ENCODE data around the gene IFTAP.
"Not testable (repeated sequence)": the region's sequence is repeated elsewhere in the genome, so short reads cannot be mapped to it uniquely, and the experiment has no call there.

IFTAP gene

GRCh38 chr11:36628141-36628540 lies 33.8 kb downstream of the IFTAP start:
- Histone ChIP-seq H2AFZ (ENCODE audit: low read depth, low read length) (no peak overlapping the region), H3K27me3 (ENCODE audit: insufficient read depth, low read length) (no peaks in the 10 kb centered on the region), H3K9me3 (ENCODE audit: low read length) (no peaks in the 10 kb centered on the region), H3K4me1 (ENCODE audit: insufficient read depth, low read length) (peaks cover 13% of the 10 kb centered on the region), H3K36me3 (ENCODE audit: insufficient read depth, low read length) (no peaks in the 10 kb centered on the region), H3K4me3 (ENCODE audit: low read length) (no peak overlapping the region)

GRCh38 chr11:36628765-36629244 lies 34.5 kb downstream of the IFTAP start:
- H3K4me3 ChIP-seq (ENCODE audit: low read length): no peak overlapping the region
- H3K36me3 ChIP-seq (ENCODE audit: insufficient read depth, low read length): no peaks in the 10 kb centered on the region
- H2AFZ ChIP-seq (ENCODE audit: low read depth, low read length): no peak overlapping the region
- no peaks in the 10 kb centered on the region for H3K27me3 ChIP-seq (ENCODE audit: insufficient read depth, low read length)
- H3K9me3 ChIP-seq (ENCODE audit: low read length): no peaks in the 10 kb centered on the region
- H3K4me1 ChIP-seq (ENCODE audit: insufficient read depth, low read length): peaks cover 13% of the 10 kb centered on the region

GRCh38 chr11:36631774-36632173 lies 37.5 kb downstream of the IFTAP start:
- Histone ChIP-seq H3K4me3 (ENCODE audit: low read length) (no peak overlapping the region), H3K36me3 (ENCODE audit: insufficient read depth, low read length) (no peaks in the 10 kb centered on the region), H3K9me3 (ENCODE audit: low read length) (no peaks in the 10 kb centered on the region), H3K27me3 (ENCODE audit: insufficient read depth, low read length) (no peaks in the 10 kb centered on the region), H3K4me1 (ENCODE audit: insufficient read depth, low read length) (peaks cover 13% of the 10 kb centered on the region), H2AFZ (ENCODE audit: low read depth, low read length) (no peak overlapping the region)

- H3K4me3 ChIP-seq (ENCODE audit: low read length): no peak overlapping the region
- peaks cover 2% of the 10 kb centered on the region for H3K36me3 ChIP-seq (ENCODE audit: insufficient read depth, low read length)
- peaks cover 3% of the 10 kb centered on the region for H3K9me3 ChIP-seq (ENCODE audit: low read length)
- H3K27me3 ChIP-seq (ENCODE audit: insufficient read depth, low read length): no peaks in the 10 kb centered on the region
- H2AFZ ChIP-seq (ENCODE audit: low read depth, low read length): no peak overlapping the region
- peaks cover 8% of the 10 kb centered on the region for H3K4me1 ChIP-seq (ENCODE audit: insufficient read depth, low read length)
Measured at GRCh38 chr11:36635066-36635862, 41.0 kb downstream of the IFTAP start.

- H3K9me3 ChIP-seq (ENCODE audit: low read length): peaks cover 3% of the 10 kb centered on the region
- no peak overlapping the region for H2AFZ ChIP-seq (ENCODE audit: low read depth, low read length)
- peaks cover 2% of the 10 kb centered on the region for H3K36me3 ChIP-seq (ENCODE audit: insufficient read depth, low read length)
- no peaks in the 10 kb centered on the region for H3K27me3 ChIP-seq (ENCODE audit: insufficient read depth, low read length)
- H3K4me1 ChIP-seq (ENCODE audit: insufficient read depth, low read length): no peaks in the 10 kb centered on the region
- no peak overlapping the region for H3K4me3 ChIP-seq (ENCODE audit: low read length)
Measured at GRCh38 chr11:36638556-36638955, 44.3 kb downstream of the IFTAP start.

- Histone ChIP-seq H3K4me3 (ENCODE audit: low read length) (no peak overlapping the region), H3K27me3 (ENCODE audit: insufficient read depth, low read length) (no peaks in the 10 kb centered on the region), H3K4me1 (ENCODE audit: insufficient read depth, low read length) (no peaks in the 10 kb centered on the region), H3K36me3 (ENCODE audit: insufficient read depth, low read length) (peaks cover 11% of the 10 kb centered on the region), H3K9me3 (ENCODE audit: low read length) (peaks cover 10% of the 10 kb centered on the region), H2AFZ (ENCODE audit: low read depth, low read length) (no peak overlapping the region)
Measured at GRCh38 chr11:36657610-36658267, 63.4 kb downstream of the IFTAP start.

- H3K9me3 ChIP-seq (ENCODE audit: low read length); H3K4me3 ChIP-seq (ENCODE audit: low read length); H3K36me3 ChIP-seq (ENCODE audit: insufficient read depth, low read length); H3K4me1 ChIP-seq (ENCODE audit: insufficient read depth, low read length); H2AFZ ChIP-seq (ENCODE audit: low read depth, low read length); H3K27me3 ChIP-seq (ENCODE audit: insufficient read depth, low read length): not testable (repeated sequence)
Measured at GRCh38 chr11:36661359-36661758, 67.1 kb downstream of the IFTAP start.

- Histone ChIP-seq H2AFZ (ENCODE audit: low read depth, low read length) (no peak overlapping the region), H3K27me3 (ENCODE audit: insufficient read depth, low read length) (no peaks in the 10 kb centered on the region)
Measured at GRCh38 chr11:36672815-36673450, 78.6 kb downstream of the IFTAP start.

GRCh38 chr11:36679547-36679946 lies 85.2 kb downstream of the IFTAP start:
- not testable (repeated sequence) for H2AFZ ChIP-seq (ENCODE audit: low read depth, low read length); H3K36me3 ChIP-seq (ENCODE audit: insufficient read depth, low read length); H3K9me3 ChIP-seq (ENCODE audit: low read length); H3K4me1 ChIP-seq (ENCODE audit: insufficient read depth, low read length); H3K4me3 ChIP-seq (ENCODE audit: low read length); H3K27me3 ChIP-seq (ENCODE audit: insufficient read depth, low read length)

More at GRCh38 chr11:36672815-36673450, 78.6 kb downstream of the IFTAP start:
- Histone ChIP-seq H3K4me1 (ENCODE audit: insufficient read depth, low read length) (no peaks in the 10 kb centered on the region), H3K9me3 (ENCODE audit: low read length) (no peaks in the 10 kb centered on the region), H3K36me3 (ENCODE audit: insufficient read depth, low read length) (no peaks in the 10 kb centered on the region), H3K4me3 (ENCODE audit: low read length) (no peak overlapping the region)

- Histone ChIP-seq H3K9me3 (ENCODE audit: low read length) (no peaks in the 10 kb centered on the region), H3K4me1 (ENCODE audit: insufficient read depth, low read length) (no peaks in the 10 kb centered on the region), H2AFZ (ENCODE audit: low read depth, low read length) (no peak overlapping the region), H3K4me3 (ENCODE audit: low read length) (no peak overlapping the region), H3K27me3 (ENCODE audit: insufficient read depth, low read length) (no peaks in the 10 kb centered on the region), H3K36me3 (ENCODE audit: insufficient read depth, low read length) (no peaks in the 10 kb centered on the region)
Measured at GRCh38 chr11:36683818-36684217, 89.5 kb downstream of the IFTAP start.

- no peaks in the 10 kb centered on the region for H3K36me3 ChIP-seq (ENCODE audit: insufficient read depth, low read length)
- no peak overlapping the region for H2AFZ ChIP-seq (ENCODE audit: low read depth, low read length)
- H3K4me3 ChIP-seq (ENCODE audit: low read length): no peak overlapping the region
- H3K9me3 ChIP-seq (ENCODE audit: low read length): no peaks in the 10 kb centered on the region
- H3K27me3 ChIP-seq (ENCODE audit: insufficient read depth, low read length): peaks cover 3% of the 10 kb centered on the region
- H3K4me1 ChIP-seq (ENCODE audit: insufficient read depth, low read length): no peaks in the 10 kb centered on the region
Measured at GRCh38 chr11:36684840-36685801, 90.8 kb downstream of the IFTAP start.

- H2AFZ ChIP-seq (ENCODE audit: low read depth, low read length): no peak overlapping the region
- peaks cover 5% of the 10 kb centered on the region for H3K27me3 ChIP-seq (ENCODE audit: insufficient read depth, low read length)
- no peaks in the 10 kb centered on the region for H3K4me1 ChIP-seq (ENCODE audit: insufficient read depth, low read length)
- no peaks in the 10 kb centered on the region for H3K9me3 ChIP-seq (ENCODE audit: low read length)
- no peaks in the 10 kb centered on the region for H3K36me3 ChIP-seq (ENCODE audit: insufficient read depth, low read length)
- H3K4me3 ChIP-seq (ENCODE audit: low read length): no peak overlapping the region
Measured at GRCh38 chr11:36688132-36688531, 93.8 kb downstream of the IFTAP start.

Data from neuron (in vitro differentiated cells).